H1 (cell line): Measurements from ENCODE around the gene RYR3. TPM values are rescaled to one million over a fixed set of nuclear protein-coding genes. Genes with fewer than 3 reads are reported as not detected.

Experiments
- ATF3 ChIP-seq: IDR thresholded peaks from 2 replicates; pipeline ENCODE4 v1.6.1; 2011; ENCODE audit warnings: low read depth, mild to moderate bottlenecking, low read length; ENCODE audit not compliant: insufficient read depth
- BACH1 ChIP-seq: IDR thresholded peaks from 2 replicates; pipeline ENCODE4 v1.6.1; 2012; ENCODE audit warnings: low read length, improper control_type of control experiment
- CHD7 ChIP-seq: fragments of 300-600 bp; sonication (generic); IDR thresholded peaks from 2 replicates; pipeline ENCODE4 v1.7.1; 2012; ENCODE audit warnings: low read length, moderate library complexity, mild to moderate bottlenecking, inconsistent platforms; ENCODE audit not compliant: insufficient replicate concordance
- EP300 ChIP-seq, 2 experiments: IDR thresholded peaks; 1 replicate in 1 of 2; 2 replicates in 1 of 2; pipeline ENCODE4 v1.6.1; 2011 to 2012; ENCODE audit warnings: low read depth in 2 of 2, low read length in 2 of 2, mild to moderate bottlenecking in 2 of 2, borderline replicate concordance in 1 of 2, inconsistent platforms in 1 of 2, moderate library complexity in 1 of 2
- POLR2A ChIP-seq, 2 experiments: IDR thresholded peaks; 1 replicate in 1 of 2; 2 replicates in 1 of 2; pipeline ENCODE4 v1.6.1; 2011; ENCODE audit warnings: low read depth in 2 of 2, low read length in 2 of 2, mild to moderate bottlenecking in 2 of 2; ENCODE audit errors: control extremely low read depth in 1 of 2
- POU5F1 ChIP-seq: IDR thresholded peaks from 2 replicates; pipeline ENCODE4 v1.6.1; 2011; ENCODE audit warnings: low read depth, mild to moderate bottlenecking, low read length, moderate library complexity
- SAP30 ChIP-seq: fragments of 300-600 bp; sonication (generic); IDR thresholded peaks from 2 replicates; pipeline ENCODE4 v1.7.1; 2012; ENCODE audit warnings: low read length, moderate library complexity, mild to moderate bottlenecking, inconsistent platforms; ENCODE audit not compliant: insufficient read depth, insufficient replicate concordance
- SP2 ChIP-seq: IDR thresholded peaks from 2 replicates; pipeline ENCODE4 v1.6.1; 2012; ENCODE audit warnings: mild to moderate bottlenecking, low read length, inconsistent platforms
- YY1 ChIP-seq: IDR thresholded peaks from 2 replicates; pipeline ENCODE4 v1.6.1; 2011; ENCODE audit warnings: low read depth, mild to moderate bottlenecking, low read length
- polyA plus RNA-seq, 7 experiments: library from polyadenylated mRNA; depleted of rRNA in 3 of 7; stranded (reverse) in 5 of 7; unstranded in 2 of 7; fragments of >200 nt in 5 of 7; fragments of 200-250 nt in 2 of 7; gene quantifications; 1 replicate in 5 of 7; 2 replicates in 1 of 7; 4 replicates in 1 of 7; pipeline versions ENCODE4 v1.2.1 to v1.2.3, GENCODE V29; 2011 to 2013; ENCODE audit warnings: missing spikeins in 2 of 7, mixed read lengths in 2 of 7
- total RNA-seq: library from RNA; stranded (reverse); fragmentation: NEBNext Ultra II Directional; extraction: Animal tissue kit (Norgen Biotek cat#: 25700); gene quantifications from 2 replicates; pipeline ENCODE4 v1.2.1, GENCODE V29; 2021

RYR3 gene
- total and polyA plus RNA-seq, 2 of the 8 experiments (the other 6 are each of a cell fraction or from before 2014, with no cell fraction given), result 0.33 to 3.4 TPM

- TF ChIP-seq ATF3, result no peak
- no peak for TF ChIP-seq SP2
- TF ChIP-seq YY1, result no peak; the same call in 1 of the 2 replicates
- TF ChIP-seq POU5F1, result no peak
- TF ChIP-seq SAP30, result no peak
- TF ChIP-seq POLR2A (IDR thresholded peaks at IDR 0.05; ENCODE audit: control extremely low read depth in 1 of 2, low read depth in 2 of 2, low read length in 2 of 2), result no peak
- TF ChIP-seq BACH1, result peak; percentile 67; the same call in 1 of the 2 replicates
- no peak for TF ChIP-seq CHD7
- no peak for TF ChIP-seq EP300 (IDR thresholded peaks at IDR 0.05; ENCODE audit: borderline replicate concordance in 1 of 2, low read depth in 2 of 2, low read length in 2 of 2)
Observed at GRCh38 chr15:33834892-33835743, 524.4 kb downstream of the RYR3 start (continued).
